Endothelial cell of umbilical vein (primary cell): ENCODE measurements around the gene CCBE1. TPM values are rescaled to one million over a fixed set of nuclear protein-coding genes. Genes with fewer than 3 reads are reported as not detected.

ENCODE experiments used
- BruUV-seq: library from RNA; stranded (reverse); fragments of 400-500 nt; replicated peaks from 2 replicates; lab custom pipeline; 2021; lab: Mats Ljungman, UMichigan
- CTCF ChIA-PET: fragments of 300-600, 350-600 bp; sonication (Branson Sonifier 250); formaldehyde crosslinking; loops from one replicate; lab custom pipeline; 2021; ENCODE audit warnings: antibody characterized with exemption, inconsistent platforms; lab: Charles Lee
- POLR2A ChIA-PET: fragments of 300-600, 350-600 bp; sonication (Branson Sonifier 250); formaldehyde crosslinking; loops from one replicate; lab custom pipeline; 2021; ENCODE audit warnings: antibody characterized with exemption, inconsistent platforms; lab: Charles Lee
- DNase-seq: peaks from one replicate; pipeline ENCODE4 v3.0.0-alpha.2; 2011; ENCODE audit warnings: low read depth, low spot score
- FAIRE-seq: peaks from 2 replicates; lab custom pipeline; 2011; peaks lifted over from hg19 to GRCh38; lab: Jason Lieb, UNC
- H2AFZ ChIP-seq: 2 replicates; pipeline ENCODE4 v1.6.0; 2012; ENCODE audit warnings: low read depth, low read length, control low read depth, inconsistent platforms
- H3K27ac ChIP-seq: 2 replicates; pipeline ENCODE4 v1.5.1; 2011; ENCODE audit warnings: low read depth, mild to moderate bottlenecking, control low read depth, low read length, moderate library complexity; ENCODE audit not compliant: insufficient read depth
- H3K27me3 ChIP-seq, 2 experiments: 2 replicates each; pipeline versions ENCODE4 v1.6.0 to v1.6.1; 2011; ENCODE audit warnings: low read length in 2 of 2, mixed read lengths in 1 of 2; ENCODE audit not compliant: control insufficient read depth in 2 of 2, insufficient read depth in 2 of 2
- H3K36me3 ChIP-seq, 2 experiments: 2 replicates in 1 of 2; 3 replicates in 1 of 2; pipeline ENCODE4 v1.5.1; 2011; ENCODE audit warnings: low read length in 2 of 2, mild to moderate bottlenecking in 1 of 2, moderate library complexity in 1 of 2; ENCODE audit not compliant: control insufficient read depth in 2 of 2, insufficient read depth in 2 of 2; ENCODE audit errors: extremely low read depth in 1 of 2
- H3K4me1 ChIP-seq: 3 replicates; pipeline ENCODE4 v1.5.1; 2011; ENCODE audit warnings: mild to moderate bottlenecking, low read length; ENCODE audit not compliant: control insufficient read depth, insufficient read depth; ENCODE audit errors: extremely low read depth
- H3K4me2 ChIP-seq: 2 replicates; pipeline ENCODE4 v1.6.1; 2011; ENCODE audit warnings: low read length, control low read depth, mixed read lengths; ENCODE audit not compliant: insufficient read depth
- H3K4me3 ChIP-seq, 3 experiments: fragments of 200-600 bp in 1 of 3; sonication (generic), shearing (Covaris generic) in 1 of 3; replicated peaks in 1 of 3; 2 replicates each; pipeline ENCODE4 v1.5.1; 2011 to 2016; ENCODE audit warnings: control low read depth in 3 of 3, low read length in 3 of 3, mild to moderate bottlenecking in 2 of 3, inconsistent platforms in 1 of 3, low read depth in 1 of 3, moderate library complexity in 1 of 3; ENCODE audit not compliant: insufficient read depth in 1 of 3
- H3K79me2 ChIP-seq: 2 replicates; pipeline ENCODE4 v1.6.0; 2012; ENCODE audit warnings: low read length, inconsistent platforms; ENCODE audit not compliant: control insufficient read depth, insufficient read depth
- H3K9ac ChIP-seq: replicated peaks from 2 replicates; pipeline ENCODE3; 2011; ENCODE audit warnings: low read length, control low read depth; ENCODE audit not compliant: insufficient read depth; ENCODE audit errors: extremely low read depth
- H3K9me1 ChIP-seq: replicated peaks from 3 replicates; pipeline ENCODE4 v1.6.0; 2011; ENCODE audit warnings: mild to moderate bottlenecking, low read length; ENCODE audit not compliant: control insufficient read depth, insufficient read depth; ENCODE audit errors: extremely low read depth
- H3K9me3 ChIP-seq: replicated peaks from 2 replicates; pipeline ENCODE4 v1.5.1; 2012; ENCODE audit warnings: low read length, inconsistent platforms; ENCODE audit not compliant: control insufficient read depth, insufficient read depth
- H4K20me1 ChIP-seq: replicated peaks from 2 replicates; pipeline ENCODE3; 2011; ENCODE audit warnings: mild to moderate bottlenecking, low read length; ENCODE audit not compliant: control insufficient read depth, insufficient read depth; ENCODE audit errors: extremely low read depth
- EZH2 ChIP-seq: IDR thresholded peaks from 2 replicates; pipeline ENCODE4 v1.6.1; 2012; ENCODE audit warnings: borderline replicate concordance, low read depth, mild to moderate bottlenecking, moderate library complexity, low read length, inconsistent platforms; ENCODE audit not compliant: severe bottlenecking
- FOS ChIP-seq: IDR thresholded peaks from 2 replicates; pipeline ENCODE4 v1.6.1; 2011; ENCODE audit warnings: mild to moderate bottlenecking, low read length, moderate library complexity, borderline replicate concordance; ENCODE audit not compliant: insufficient read depth
- GATA2 ChIP-seq: IDR thresholded peaks from 2 replicates; pipeline ENCODE4 v1.7.0; 2011; ENCODE audit warnings: low read depth, mild to moderate bottlenecking, moderate library complexity, mixed read lengths, low read length; ENCODE audit not compliant: insufficient read length, insufficient read depth
- JUN ChIP-seq: IDR thresholded peaks from 2 replicates; pipeline ENCODE4 v1.6.1; 2011; ENCODE audit warnings: borderline replicate concordance, low read depth; ENCODE audit not compliant: insufficient read length, insufficient read depth
- MYC ChIP-seq: IDR thresholded peaks from one replicate; pipeline ENCODE4 v1.6.1; 2011; ENCODE audit warnings: mild to moderate bottlenecking, low read depth, low read length
- POLR2A ChIP-seq: IDR thresholded peaks from 2 replicates; pipeline ENCODE4 v1.6.1; 2012; ENCODE audit warnings: low read depth, mild to moderate bottlenecking, control low read depth, low read length
- POLR2AphosphoS5 ChIP-seq: IDR thresholded peaks from 2 replicates; pipeline ENCODE4 v1.6.1; 2012; ENCODE audit warnings: low read depth, mild to moderate bottlenecking, control low read depth, low read length, moderate library complexity; ENCODE audit not compliant: insufficient read depth
- dilution Hi-C: fragments of 300-500 bp; cut with MboI; formaldehyde crosslinking; loops from one replicate; pipeline ENCODE4 v1.15.0; 2019; ENCODE audit warnings: low sequenced_read_pairs; ENCODE audit not compliant: extremely low pct_ligation_motif_present
- intact Hi-C: fragments of 100-400 bp; cut with micrococcal nuclease; formaldehyde crosslinking; loops from one replicate; pipeline ENCODE4 v1.10.0; 2022
- polyA plus RNA-seq, 4 experiments: library from polyadenylated mRNA; depleted of rRNA in 3 of 4; stranded (reverse) in 3 of 4; unstranded in 1 of 4; fragments of >200 nt; gene quantifications; 2 replicates each; pipeline versions ENCODE4 v1.2.1 to v1.2.3, GENCODE V29; 2011 to 2012; ENCODE audit warnings: missing spikeins in 1 of 4
- total RNA-seq: library from RNA; stranded (reverse); gene quantifications from 2 replicates; pipeline ENCODE4 v1.2.3, GENCODE V29; 2021
- TF ChIP-seq, protein P1 (sequence below), 2 donors: IDR thresholded peaks; 1 replicate in 1 of 2; 2 replicates in 1 of 2; pipeline ENCODE4 v1.5.1; 2011; ENCODE audit warnings: low read length in 2 of 2, mild to moderate bottlenecking in 2 of 2, moderate library complexity in 2 of 2, control low read depth in 1 of 2, inconsistent platforms in 1 of 2, low read depth in 1 of 2; ENCODE audit not compliant: insufficient read depth in 1 of 2; ENCODE audit errors: extremely low read depth in 1 of 2
- TF ChIP-seq, protein P2 (sequence below): IDR thresholded peaks from 2 replicates; pipeline ENCODE4 v1.6.1; 2011; ENCODE audit not compliant: insufficient read depth, insufficient read length

The CCBE1 gene
- total and polyA plus RNA-seq, 2 donors (not counting 3 experiments of a cell fraction or from before 2014, with no cell fraction given): 0.04 TPM; not detected in 1

DNA sequence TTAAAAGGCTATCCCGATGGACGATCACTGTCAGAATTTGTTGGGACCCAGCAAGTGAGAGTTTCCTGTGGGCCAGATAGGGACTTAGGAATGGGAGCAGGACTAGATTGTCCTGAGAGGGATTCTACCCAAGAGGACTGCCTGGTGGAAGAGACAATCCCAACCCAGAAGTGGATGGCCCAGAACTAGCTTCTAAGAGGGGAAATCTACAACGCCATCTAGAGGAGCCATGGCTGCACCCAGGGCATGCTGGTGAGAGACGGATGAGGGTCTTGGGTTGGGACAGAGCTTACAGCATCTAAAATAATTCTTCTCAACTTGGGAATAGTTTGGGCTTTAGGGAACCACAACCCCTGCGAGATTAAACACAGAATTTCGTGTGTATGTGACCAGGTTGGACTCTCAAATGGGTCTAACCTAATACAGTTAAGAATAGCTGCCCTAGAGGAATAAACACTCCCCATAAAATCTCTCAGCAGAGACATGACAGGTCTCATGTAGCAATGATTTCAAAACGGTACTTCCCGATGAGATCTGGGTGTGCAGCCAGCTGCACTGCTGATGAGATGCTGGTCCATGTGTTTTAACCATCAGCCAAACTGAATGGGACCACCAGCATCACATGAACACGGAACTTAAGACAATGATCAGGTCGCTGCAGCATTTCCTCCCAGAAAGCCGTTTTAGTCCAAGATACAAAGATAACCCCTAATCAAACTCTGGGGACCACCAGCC, 50.8 kb downstream of the CCBE1 start:
- H3K27me3 ChIP-seq: no peaks in the 10 kb centered on the region
- dilution Hi-C loops: no loop called here
- intact Hi-C loops: no loop called here
- H3K79me2 ChIP-seq: no peaks in the 10 kb centered on the region
- TF ChIP-seq, protein P1, sequence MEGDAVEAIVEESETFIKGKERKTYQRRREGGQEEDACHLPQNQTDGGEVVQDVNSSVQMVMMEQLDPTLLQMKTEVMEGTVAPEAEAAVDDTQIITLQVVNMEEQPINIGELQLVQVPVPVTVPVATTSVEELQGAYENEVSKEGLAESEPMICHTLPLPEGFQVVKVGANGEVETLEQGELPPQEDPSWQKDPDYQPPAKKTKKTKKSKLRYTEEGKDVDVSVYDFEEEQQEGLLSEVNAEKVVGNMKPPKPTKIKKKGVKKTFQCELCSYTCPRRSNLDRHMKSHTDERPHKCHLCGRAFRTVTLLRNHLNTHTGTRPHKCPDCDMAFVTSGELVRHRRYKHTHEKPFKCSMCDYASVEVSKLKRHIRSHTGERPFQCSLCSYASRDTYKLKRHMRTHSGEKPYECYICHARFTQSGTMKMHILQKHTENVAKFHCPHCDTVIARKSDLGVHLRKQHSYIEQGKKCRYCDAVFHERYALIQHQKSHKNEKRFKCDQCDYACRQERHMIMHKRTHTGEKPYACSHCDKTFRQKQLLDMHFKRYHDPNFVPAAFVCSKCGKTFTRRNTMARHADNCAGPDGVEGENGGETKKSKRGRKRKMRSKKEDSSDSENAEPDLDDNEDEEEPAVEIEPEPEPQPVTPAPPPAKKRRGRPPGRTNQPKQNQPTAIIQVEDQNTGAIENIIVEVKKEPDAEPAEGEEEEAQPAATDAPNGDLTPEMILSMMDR (IDR thresholded peaks at IDR 0.05; ENCODE audit: extremely low read depth in 1 of 2, insufficient read depth in 1 of 2, low read depth in 1 of 2, low read length in 2 of 2): no peak
- no peak for TF ChIP-seq GATA2
- no peak for TF ChIP-seq POLR2A
- TF ChIP-seq, protein P2, sequence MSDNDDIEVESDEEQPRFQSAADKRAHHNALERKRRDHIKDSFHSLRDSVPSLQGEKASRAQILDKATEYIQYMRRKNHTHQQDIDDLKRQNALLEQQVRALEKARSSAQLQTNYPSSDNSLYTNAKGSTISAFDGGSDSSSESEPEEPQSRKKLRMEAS: no peak
- no peak for TF ChIP-seq POLR2AphosphoS5
- TF ChIP-seq MYC: no peak
- TF ChIP-seq JUN: no peak
- no peak for TF ChIP-seq FOS
- no peak for TF ChIP-seq EZH2
- no peaks in the 10 kb centered on the region for H3K4me1 ChIP-seq
- no peak overlapping the region for H3K9ac ChIP-seq
- H2AFZ ChIP-seq: no peak overlapping the region
- H3K36me3 ChIP-seq: no peaks in the 10 kb centered on the region
- FAIRE-seq: no peak
- no peak overlapping the region for H3K27ac ChIP-seq
- BruUV-seq: no TSS peak
- no peak for DNase-seq
- H3K9me3 ChIP-seq: no peaks in the 10 kb centered on the region
- CTCF ChIA-PET: interaction anchor here (1.7 to 3.1 kb wide), 3 partner anchors 12 to 177 kb away, joined by 5 to 18 read pairs (median 13); no protein-coding TSS in a partner anchor
- H3K4me2 ChIP-seq: no peak overlapping the region
- no peak overlapping the region for H3K4me3 ChIP-seq
- H3K9me1 ChIP-seq: no peaks in the 10 kb centered on the region
- H4K20me1 ChIP-seq: no peaks in the 10 kb centered on the region
- POLR2A ChIA-PET: no interaction called here
